ENCODE measurements around the gene UQCR10.
"Not testable (repeated sequence)": the region's sequence is repeated elsewhere in the genome, so short reads cannot be mapped to it uniquely, and the experiment has no call there.

UQCR10 gene

GRCh38 chr22:29737251-29738117 is 29.7 kb upstream of the UQCR10 start:
- no peak for DNase-seq

- no peak for DNase-seq
Observed at GRCh38 chr22:29738118-29738815, 28.9 kb upstream of the UQCR10 start.

DNA sequence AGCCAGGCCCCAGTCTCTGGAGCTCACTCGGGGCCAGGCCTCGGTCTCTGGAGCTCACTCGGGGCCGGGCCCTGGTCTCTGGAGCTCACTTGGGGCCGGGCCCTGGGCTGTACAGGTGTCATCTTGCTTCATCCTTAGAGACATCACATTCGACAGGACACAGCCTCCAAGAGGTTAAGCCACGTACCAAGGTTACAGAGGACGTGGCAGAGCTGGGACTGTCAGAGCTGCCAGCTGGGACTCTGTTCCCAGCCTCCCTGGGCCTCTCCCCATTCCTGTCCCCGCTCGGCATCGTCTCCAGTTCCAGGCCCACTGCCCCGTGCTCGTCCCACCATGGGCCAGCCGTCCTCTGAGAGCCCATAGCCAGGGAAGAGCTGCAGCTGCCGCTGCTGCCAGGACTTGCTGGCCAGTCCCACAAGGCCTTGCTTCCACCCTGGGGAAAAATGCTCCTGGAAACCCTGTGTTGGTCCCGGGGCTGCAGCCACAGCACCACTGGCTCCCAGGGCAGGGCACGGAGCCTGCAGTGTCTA is 27.8 kb upstream of the UQCR10 start:
- no peak for DNase-seq

DNA sequence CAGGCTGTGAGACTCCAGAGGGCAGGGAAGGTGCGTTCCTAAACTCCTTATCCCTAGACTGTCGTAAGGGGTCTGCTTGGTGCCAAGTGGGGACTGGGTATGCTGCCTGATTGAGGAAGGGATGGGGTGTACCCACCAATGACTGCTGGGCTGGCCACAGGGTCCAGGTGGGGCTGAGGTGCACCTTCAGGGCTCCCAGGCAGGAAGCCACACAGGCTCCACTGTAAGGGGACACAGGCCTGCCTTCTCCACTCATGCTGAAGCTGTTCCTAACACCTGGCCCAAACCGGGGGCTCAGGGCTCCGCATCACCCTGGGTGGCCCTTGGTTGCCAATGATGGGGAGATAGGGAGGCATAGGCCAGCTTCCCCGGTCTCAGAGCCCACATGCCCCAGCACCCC is 27.0 kb upstream of the UQCR10 start:
- no peak for DNase-seq

- DNase-seq: no peak
Observed at GRCh38 chr22:29741926-29742325, 25.2 kb upstream of the UQCR10 start.

DNA sequence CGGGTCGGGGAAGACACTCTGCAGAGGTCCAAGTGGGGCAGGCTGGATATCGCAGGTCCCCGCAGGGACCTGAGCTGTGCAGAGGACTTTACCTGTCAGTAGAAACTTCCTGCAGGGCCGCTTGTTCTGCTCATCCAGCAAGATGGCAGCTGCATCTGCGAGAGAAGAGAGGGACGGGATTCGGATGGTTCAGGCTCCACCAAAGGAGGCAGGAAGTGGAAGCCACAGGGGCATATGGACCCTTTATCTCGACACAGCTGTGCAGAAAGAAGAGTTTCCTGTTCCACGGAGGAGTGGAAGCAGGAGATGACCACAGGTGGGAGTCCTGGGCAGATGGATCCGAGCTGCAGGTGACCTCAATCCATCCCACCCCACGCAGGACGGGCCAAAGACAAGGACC is 24.8 kb upstream of the UQCR10 start:
- DNase-seq: no peak

DNA sequence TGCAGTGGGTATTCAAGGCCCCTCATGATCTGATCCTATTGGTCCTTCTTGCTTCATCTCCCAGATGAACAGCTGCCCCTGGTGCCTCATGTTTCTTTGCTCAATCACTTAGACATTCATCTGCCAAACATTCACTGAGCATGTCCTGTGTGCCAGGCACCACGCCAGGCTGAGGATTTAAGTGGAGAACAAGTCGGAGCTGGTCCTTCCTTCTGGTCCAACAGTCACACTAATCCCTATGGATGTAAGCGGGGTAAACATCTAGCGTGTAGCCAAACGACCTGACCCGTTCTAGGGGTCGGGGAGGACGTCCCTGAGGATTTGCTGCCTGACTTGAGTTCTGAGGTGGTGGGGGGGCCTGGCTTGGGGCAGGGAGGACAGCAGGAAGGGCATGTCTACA is 22.3 kb upstream of the UQCR10 start:
- DNase-seq: no peak

DNA sequence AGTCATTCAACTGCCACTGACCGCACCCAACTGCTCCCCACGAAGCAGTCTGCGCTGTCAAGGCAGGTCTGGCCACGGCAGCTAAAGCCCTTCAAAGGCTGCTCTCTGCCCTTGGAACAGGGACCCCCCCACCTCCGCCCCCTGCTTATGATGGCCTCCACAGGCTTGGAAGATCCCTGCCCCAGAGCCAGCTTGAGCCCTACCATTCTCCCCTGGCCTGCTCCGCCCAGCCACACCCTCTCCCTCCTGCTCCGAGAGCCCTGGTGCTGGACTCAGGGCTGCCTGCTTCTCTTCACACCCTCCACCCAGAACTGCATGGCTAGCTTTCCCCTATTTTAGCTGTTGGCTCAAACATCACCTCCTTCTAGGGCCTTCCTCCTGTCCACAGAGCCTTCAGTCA is 19.3 kb upstream of the UQCR10 start:
- DNase-seq: no peak

DNA sequence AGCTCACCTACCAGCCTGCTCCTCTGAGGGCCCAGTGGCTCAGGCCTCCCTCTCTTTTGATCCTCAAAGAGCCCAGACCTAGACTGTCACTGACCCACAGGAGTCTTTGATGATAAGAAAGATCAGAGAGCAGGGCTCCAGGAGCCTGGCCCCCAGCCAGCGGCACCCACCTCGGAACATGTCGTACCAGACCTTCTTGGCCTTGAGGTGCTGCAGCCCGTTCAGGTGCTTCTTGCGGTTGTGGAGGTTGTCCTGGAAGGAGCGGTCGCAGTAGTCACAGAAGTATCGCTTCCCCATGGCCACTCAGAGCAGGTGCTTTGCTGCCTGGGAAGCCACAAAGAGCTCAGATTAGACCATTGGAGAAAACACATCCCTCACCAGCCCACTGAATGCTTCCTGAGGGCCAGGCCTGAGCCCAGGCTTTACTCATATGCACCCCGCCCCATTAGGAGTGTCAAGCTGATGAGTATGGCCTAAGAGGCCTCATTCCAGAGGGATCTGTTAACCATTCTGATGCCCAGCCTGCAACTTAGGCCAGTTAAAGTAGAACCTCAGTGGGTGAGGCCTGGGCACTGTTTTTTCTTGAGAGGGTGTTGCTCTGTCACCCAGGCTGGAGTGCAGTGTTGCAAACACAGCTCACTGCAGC is 18.8 kb upstream of the UQCR10 start:
- no peak for DNase-seq

DNA sequence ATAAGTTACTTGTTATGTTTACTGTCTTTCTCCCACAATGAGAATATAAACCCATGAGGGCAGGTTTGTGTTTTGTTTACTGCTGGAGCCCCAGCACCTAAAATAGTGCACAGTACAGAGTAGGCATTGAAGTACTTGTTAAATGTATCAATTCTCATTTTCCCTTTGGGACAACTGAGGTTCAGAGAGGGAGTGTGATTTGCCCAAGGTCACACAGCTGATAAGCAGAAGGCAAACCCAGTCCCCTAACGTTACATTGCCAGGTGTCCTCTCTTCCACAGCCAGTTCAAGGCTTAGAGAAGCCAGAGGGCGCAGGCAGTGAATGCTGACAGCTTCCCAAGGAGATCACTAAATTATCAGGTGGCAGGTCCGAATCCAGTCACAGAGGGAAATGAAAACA is 17.1 kb upstream of the UQCR10 start:
- no peak for DNase-seq

DNA sequence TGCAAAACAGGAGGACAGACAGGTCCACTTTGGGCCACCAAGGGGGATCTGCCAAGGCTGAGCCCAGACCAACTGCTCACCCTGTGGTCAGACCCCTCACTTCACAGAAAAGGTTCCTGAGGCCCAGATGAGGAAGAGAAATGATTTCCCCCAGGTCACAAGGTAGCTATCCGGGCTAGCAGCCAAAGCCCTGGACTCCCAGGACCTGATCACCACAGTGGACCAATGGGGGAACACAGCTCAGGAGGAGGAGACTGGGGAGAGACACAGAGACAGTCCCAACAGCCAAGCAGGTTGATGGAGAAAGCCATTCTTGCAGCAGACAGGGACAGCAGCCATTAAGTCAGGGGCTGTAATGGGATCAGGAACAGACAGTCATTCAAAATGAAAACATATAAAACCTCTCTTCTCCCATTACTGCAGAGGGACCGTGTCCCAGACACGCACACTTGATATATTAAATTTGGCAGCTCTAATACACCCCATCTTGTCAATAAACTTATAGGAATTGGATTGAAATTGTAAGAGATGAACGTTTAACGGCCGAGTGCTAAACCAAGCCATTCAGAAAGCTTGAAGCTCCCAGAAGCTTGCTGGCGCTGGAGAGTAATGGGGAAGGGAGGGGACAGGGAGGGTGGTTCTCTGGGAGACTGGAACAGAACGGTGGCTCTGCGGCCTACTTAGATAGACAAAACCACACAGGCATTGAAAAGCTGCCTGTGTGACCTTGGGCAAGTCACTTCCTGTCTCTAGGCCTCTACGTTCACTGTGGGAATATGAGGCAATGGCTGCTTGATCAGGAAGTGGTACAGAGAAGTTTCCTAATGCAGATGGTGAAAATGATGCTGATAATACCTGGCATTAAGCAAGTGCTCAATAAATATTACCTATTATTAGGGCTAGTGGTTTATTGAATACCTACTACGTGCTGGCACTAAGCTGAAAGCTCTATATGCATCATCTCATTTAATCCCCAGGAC is 16.3 kb upstream of the UQCR10 start:
- peak; percentile 97 for DNase-seq

DNA sequence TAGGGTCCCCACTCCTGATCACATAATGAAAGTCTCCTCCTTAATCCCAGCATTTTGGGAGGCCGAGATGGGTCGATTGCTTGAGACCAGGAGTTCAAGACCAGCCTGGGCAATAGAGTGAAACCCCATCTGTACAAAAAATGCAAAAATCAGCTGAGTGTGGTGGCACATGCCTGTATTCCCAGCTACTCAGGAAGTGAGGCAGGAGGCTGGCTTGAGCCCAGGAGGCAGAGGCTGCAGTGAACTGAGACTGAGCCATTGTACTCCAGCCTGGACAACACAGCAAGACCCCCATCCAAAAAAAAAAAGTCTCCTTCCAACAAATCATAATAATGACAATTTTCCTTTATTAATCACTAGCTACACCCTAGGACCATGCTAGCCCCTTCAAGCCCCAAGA is 15.5 kb upstream of the UQCR10 start:
- DNase-seq: no peak

DNA sequence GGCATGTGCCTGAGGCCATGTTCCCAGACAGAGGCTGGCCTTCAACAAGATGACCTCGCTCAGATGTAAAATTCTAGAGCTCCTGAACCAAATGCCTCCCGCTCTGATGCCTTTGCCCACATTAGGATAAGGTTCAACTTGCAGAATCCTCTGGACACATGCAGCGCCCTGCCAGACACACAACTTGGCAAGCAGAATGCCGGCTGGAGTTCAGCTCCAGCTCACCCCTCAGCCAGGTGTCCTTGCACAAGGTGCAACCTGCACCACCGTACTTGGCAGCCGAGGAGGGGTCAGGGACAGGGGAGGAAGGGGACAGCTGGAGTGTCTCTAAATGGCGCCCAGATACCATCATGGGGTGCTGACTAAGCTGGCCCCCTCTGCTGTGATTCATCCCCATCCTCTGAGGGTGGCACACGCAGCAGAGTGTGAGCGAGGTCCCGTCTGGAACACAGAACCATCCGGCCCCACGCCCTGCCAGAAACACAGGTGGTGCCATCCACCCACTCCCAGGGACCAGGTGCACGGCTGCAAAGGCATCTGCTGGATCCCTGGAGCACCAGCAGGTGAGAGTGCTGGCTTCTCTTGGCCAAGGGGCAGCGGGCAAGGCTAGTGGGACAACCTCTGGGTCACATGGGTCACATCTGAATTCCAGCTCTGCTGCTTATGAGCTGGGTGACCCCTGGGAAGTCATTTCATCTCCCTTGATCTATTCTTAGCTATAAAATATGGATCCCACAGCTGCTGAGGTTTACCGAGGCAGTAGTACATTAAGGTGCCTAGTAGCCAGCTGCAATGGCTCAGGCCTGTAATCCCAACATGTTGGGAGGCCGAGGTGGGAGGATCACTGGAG is 13.1 kb upstream of the UQCR10 start:
- no peak for DNase-seq

DNA sequence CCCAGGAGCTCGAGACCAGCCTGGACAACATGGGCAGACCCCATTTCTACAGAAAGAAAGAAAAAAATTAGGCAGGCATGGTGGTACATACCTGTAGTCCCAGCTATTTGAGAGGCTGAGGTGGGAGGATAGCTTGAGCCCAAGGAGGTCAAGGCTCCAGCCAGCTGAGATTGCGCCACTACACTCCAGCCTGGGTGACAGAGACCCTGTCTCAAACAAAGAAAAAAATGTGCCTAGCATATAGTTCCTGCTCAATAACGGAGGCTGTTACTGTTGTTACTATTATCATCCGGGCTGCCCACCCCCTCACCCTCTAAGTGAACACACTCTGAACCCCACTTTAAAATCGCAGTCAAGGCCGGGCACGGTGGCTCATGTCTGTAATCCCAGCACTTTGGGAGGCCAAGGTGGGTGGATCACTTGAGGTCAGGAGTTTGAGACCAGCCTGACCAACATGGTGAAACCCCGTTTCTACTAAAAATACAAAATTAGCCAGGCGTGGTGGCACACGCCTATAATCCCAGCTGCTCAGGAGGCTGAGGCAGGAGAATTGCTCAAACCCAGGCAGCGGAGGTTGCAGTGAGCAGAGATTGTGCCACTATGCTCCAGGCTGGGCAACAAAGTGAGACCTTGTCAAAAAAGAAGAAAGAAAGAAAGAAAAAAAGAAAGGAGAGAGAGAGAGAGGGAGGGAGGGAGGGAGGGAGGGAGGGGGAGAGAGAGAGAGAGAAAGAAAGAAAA is 12.3 kb upstream of the UQCR10 start:
- not testable (repeated sequence) for DNase-seq

DNA sequence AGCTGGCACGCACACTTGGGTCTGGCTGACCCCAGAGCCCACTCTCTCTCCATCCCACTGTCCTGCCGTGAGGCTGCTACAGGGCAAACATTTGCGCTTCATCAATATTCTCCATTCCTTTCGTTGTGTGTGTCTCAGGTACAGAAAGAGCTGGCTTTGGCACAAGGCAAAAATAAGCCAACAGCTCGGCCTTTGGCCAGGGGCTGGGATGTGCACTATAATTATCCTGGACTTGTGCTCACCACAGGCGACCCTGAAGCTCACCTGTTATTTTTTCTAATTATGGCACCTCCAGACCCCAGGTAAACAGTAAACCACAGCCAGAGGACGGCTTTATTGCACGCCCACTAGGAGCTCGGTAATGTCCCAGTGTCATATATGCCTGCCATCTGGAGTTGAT is 11.3 kb upstream of the UQCR10 start:
- DNase-seq: no peak

GRCh38 chr22:29756341-29756740 is 10.8 kb upstream of the UQCR10 start:
- no peak for DNase-seq

DNA sequence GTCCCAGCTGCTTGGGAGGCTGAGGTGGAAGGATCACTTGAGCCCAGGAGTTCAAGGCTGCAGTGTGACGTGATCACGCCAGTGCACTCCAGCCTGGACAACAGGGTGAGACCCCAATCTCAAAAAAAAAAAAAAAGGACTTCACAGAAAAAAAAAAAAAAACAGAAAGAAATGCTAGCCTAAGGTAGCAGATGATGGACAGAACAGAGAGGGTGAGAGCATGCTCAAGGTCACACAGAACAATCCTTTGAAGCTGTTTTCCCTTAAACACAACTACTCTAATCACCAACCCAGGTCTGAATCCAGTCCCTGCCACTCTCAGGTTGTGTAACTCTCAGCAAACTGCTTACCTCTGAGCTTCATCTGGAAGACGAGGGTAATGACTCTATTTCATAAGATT is 10.1 kb upstream of the UQCR10 start:
- no peak for DNase-seq

DNA sequence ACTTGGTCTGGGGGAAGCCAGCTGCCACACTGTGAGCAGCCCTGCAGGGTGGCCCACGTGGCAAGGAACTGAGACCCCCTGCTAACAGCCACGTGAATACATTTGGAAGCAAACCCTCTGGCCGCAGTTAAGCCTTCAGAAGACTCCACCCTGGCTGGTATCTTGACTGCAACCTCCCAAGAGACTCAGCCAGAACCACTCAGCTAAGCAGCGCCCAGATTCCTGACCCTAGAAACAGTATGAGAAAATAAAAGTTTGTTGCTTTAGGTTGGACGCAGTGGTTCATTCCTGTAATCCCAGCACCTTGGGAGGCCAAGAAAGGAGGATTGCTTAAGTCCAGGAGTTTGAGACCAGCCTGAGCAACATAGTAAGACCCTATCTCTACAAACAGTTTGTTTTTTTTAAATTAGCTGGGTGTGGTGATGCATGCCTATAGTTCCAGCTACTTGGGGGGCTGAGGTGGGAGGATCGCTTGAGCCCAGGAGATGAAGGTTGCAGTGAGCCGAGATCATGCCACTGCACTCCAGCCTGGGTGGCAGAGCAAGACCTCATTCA is 9.0 kb upstream of the UQCR10 start:
- no peak for DNase-seq

DNA sequence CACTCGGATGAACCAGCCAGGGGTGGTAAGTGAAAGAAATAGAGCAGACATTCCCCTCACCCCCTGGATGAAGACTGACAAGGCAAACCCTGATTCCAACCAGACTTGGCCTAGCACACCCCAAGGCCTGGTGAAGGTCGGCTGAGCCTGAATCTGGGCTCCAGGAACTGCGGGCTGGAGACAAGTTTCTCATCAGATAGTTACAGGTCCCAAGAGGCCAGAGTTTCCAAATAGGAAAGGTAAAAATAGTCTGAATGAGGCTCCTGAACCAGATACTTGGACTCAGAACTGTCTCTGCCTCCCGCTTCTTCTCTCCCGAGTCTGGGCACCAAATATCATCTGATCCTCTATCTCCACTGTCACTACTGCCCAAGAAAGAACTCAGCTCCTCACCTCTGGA is 8.2 kb upstream of the UQCR10 start:
- no peak for DNase-seq

DNA sequence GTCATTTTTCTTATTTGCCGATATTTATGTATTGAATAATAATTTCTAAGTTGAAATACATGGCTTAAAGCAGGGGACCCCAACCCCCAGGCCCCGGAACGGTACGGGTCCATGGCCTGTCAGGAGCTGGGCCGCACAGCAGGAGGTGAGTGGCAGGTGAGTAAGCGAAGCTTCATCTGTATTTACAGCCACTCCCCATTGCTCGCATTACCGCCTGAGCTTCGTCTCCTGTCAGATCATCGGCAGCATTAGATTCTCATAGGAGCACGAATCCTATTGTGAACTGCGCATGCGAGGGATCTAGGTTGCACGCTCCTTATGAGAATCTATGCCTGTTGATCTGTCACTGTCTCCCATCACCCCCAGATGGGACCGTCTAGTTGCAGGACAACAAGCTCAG is 4.9 kb upstream of the UQCR10 start:
- no peak for DNase-seq
